ENCODE data around the gene KRT39.

DNA sequence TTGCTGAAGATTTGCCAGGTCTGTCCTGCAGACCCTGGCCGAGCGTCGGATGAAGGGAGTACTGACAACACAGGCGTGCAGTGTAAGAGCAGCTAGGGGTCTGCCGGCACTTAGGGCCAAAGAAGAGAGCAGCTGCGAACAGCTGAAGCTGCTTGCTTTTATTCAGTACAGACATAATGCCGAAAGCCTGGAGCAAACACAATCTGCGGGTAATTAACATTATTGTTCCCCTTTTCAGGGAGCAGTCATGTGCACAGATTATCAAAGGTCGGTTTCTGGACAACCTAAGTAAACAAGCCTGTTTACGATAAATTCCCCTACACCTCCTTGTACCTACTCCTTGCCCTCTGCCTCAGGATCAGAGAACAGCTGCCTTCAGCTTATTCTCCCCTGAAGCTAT, 17.3 kb downstream of the KRT39 start:
- TF ChIP-seq, protein P1, sequence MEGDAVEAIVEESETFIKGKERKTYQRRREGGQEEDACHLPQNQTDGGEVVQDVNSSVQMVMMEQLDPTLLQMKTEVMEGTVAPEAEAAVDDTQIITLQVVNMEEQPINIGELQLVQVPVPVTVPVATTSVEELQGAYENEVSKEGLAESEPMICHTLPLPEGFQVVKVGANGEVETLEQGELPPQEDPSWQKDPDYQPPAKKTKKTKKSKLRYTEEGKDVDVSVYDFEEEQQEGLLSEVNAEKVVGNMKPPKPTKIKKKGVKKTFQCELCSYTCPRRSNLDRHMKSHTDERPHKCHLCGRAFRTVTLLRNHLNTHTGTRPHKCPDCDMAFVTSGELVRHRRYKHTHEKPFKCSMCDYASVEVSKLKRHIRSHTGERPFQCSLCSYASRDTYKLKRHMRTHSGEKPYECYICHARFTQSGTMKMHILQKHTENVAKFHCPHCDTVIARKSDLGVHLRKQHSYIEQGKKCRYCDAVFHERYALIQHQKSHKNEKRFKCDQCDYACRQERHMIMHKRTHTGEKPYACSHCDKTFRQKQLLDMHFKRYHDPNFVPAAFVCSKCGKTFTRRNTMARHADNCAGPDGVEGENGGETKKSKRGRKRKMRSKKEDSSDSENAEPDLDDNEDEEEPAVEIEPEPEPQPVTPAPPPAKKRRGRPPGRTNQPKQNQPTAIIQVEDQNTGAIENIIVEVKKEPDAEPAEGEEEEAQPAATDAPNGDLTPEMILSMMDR (conservative IDR thresholded peaks at IDR 0.05; ENCODE audit: low read depth, low read length): no peak
- no peak for TF ChIP-seq EZH2 (IDR thresholded peaks at IDR 0.05; ENCODE audit: borderline replicate concordance, low read depth, low read length, poor library complexity, severe bottlenecking)

Measured in A673 (cell line).